ENCODE results near the gene SPAG16.
"Not testable (repeated sequence)": the region's sequence is repeated elsewhere in the genome, so short reads cannot be mapped to it uniquely, and the experiment has no call there.

SPAG16 gene

DNA sequence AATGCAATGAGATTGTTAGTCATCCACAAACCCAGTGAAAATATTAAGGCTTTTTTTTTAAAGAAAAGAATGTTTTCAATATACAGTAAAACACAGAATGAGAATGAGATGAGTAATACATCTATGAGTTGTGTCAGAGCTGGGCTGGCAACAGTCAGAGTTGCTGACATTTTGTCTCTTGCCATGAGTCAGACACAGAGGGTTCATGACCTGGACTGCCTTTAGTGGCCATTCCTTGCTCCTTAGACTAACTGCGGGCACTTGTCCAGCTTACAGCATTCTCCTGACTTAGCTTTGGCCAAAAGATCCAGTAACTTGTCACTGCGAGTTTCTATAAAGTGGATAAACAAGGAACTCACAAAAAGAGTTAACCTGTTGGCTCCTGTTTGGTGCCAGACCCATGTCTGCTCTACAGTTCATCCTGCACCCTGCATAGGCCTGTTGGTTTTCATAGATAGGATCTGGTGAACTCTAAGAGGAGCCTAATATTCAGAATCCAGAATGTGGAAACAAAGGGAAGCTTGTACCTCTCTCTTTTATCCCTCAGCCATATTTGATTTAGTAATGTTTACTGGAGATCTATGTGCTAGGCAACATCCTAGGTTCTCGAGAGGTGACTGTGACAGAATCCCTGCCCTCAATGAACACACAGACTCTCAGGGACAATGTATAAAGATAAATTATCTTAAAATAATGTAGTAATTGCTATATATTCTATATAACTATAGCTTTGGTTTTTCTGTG is 735.1 kb downstream of the SPAG16 start:
- peak; percentile 92 for DNase-seq

DNA sequence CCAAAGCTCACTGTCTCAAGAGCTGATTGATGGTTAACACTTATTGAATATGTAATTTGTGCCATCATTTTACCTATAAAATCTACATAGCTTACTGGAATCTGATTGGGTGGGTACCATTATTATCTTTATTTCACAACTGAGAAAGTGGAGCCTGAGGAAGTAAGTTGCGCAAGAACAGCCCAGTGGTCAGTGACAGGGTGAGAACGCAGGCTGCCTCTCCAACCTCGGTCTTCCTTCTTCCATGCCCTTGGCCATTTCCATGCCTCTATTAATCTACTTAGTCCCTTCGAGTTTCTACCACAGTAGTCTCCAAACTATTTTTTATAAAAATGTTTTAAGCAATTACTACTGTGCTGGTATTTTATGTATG is 735.7 kb downstream of the SPAG16 start:
- DNase-seq, result no peak

DNA sequence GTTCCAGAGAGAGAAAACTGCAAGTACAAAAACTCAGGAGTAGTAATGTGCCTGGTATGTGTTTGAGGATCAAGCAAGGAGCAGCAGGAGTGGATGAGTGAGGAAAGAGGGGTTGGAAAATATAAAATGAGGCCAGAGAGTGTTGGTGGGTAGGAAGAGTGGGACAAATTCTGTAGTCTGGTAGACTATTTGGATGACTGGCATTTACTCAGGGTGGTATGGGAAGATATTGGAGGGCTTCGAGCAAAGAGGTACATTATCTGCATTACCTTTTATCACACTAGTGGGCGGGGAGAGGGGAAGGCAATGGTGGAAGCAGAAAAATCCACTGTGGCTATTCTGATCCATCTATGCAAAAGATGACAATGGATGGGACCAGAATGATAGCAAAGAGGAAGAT is 744.9 kb downstream of the SPAG16 start:
- no peak for DNase-seq

DNA sequence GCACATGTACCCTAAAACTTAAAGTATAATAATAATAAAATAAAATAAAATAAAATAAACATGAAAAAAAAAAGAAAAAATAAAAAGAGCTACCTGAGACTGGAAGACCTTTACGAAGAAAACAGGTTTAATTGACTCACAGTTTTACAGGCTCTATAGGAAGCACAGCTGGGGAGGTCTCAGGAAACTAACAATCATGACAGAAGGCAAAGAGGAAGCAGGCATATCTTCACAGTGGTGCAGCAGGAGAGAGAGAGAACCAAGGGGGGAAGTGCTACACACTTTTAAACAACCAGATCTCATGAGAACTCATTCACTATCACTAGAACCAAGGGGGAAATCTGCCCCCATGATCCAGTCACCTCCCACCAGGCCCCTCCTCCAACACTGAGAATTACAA is 747.3 kb downstream of the SPAG16 start:
- no peak for DNase-seq

DNA sequence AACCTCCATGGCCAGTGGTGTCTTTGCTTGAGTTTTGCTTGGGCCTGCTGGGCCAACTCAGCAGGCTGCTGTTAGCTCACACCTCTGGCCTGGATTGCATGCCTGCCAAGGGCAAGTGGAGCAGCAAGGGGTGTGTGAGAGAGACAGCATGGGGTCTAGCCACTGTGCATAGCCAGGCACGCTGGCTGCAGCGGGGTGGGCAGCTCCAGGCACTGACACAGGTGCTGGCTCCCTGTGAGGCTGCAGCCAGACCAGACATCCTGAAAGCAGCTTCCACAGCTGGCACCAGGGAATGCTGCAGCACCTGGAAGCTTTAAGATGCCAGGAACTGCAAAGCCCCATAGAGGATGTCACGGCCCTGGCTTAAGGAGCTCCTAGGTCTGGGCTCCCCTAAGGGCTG is 750.2 kb downstream of the SPAG16 start:
- no peak for DNase-seq

DNA sequence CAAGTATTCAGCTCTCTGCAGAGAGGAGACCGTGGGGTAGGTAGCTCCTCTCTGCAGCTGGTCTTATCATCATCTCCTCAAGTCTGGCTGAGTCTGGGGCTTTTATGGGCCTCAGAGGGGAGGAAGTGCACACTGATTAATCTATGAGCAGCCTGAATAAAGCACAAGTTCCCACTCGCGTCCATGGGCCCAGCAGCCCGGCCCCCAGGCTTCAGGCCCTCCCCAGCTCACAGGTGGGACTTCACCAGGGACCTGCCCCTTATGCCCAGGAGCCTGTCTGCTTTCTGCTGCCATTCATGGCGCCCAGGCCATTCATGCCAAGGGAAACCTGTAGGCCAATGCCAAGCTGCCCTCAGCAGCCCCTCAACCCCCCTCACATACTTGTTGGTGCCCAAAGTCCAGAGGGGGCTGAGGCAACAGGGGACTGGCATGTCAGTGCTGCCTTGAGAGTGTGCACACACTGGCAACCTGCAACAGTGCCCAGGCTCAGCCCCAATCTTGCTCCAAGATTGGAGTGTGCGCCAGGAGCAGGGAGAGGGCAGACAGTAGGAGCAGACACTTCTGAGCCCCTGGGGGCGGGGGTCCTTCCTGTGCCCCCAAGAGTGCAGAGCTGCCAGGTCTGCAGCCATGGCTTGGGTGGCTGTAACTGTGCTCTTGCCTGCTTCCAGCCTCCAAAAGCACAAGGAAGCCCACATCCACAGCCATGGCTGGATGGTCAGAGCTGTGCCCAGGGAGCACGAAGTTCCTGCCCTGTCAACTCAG is 751.0 kb downstream of the SPAG16 start:
- DNase-seq, result no peak

- no peak for DNase-seq
Measured at GRCh38 chr2:214035921-214036320, 751.7 kb downstream of the SPAG16 start.

DNA sequence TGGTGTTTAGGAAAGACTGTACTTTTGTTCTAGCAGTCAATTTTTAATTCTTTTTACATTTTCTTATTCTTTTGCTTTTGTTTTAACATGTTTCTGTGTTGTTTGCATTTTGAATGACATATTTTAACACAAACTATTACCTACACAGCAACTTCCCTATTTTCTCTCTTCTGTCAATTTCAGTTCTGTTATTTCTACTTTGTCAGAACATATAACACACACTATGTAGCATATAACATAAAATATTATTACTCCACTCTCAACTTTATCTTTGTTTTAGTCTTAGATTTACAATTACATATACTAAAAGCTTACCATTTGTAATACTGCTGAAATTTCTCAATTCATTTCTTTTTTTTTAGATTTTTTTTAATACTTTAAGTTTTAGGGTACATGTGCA is 753.9 kb downstream of the SPAG16 start:
- DNase-seq, result no peak

- DNase-seq, result no peak
Measured at GRCh38 chr2:214050731-214051130, 766.5 kb downstream of the SPAG16 start.

DNA sequence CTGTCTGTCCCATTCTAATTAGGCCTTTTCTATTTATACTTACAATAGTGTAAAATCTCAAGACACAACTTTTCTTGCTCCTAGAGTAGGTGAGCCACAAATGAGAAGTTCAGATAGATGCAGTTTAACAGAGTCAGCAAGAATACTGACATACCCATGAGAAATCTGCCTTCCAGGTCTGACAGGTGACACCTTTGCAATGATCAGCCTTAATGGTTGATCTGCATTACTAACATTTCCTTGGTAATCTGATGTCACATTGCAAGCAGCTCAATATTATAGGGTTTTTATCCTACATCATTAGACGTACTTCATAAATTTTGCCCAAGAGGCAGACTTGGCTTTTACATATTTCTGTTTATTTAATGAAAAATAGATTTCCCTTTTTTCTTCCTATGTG is 767.3 kb downstream of the SPAG16 start:
- no peak for DNase-seq

GRCh38 chr2:214052235-214052634 is 768.0 kb downstream of the SPAG16 start:
- DNase-seq, result no peak

DNA sequence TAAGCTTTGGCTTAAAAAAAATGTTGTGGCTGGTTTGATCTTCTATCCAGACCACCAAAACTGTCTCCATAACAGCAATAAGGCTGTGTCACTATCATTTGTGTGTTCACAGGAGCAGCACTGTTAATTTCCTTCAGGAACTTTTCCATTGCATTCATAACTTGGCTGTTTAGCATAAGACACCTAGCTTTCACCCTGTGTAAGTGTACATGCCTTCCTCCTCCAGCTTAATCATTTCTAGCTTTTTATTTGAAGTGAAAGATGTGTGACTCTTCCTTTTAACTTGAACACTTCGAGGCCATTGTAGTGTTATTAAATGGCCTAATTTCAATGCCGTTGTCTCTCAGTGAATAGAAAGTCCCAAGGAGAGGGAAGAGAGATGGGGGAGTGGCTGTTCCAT is 773.7 kb downstream of the SPAG16 start:
- no peak for DNase-seq

DNA sequence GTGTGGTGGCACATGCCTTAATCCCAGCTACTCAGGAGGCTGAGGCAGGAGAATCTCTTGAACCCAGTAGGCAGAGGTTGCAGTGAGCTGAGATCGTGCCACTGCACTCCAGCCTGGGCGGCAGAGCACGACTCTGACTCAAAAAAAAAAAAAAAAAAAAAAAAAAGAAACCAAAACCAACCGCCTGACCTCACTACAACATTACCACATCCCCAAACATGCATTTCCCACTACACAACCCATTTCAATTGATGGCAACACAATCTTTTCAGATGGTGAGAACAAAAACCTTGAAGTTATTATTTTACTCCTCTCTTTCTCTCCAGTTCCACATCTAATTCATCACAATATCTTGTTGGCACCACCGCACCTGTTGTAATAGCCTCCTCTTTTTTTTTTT is 778.0 kb downstream of the SPAG16 start:
- not testable (repeated sequence) for DNase-seq

- DNase-seq, result no peak
Measured at GRCh38 chr2:214064471-214064870, 780.2 kb downstream of the SPAG16 start.

GRCh38 chr2:214066862-214067261 is 782.6 kb downstream of the SPAG16 start:
- DNase-seq, result no peak

GRCh38 chr2:214069254-214069653 is 785.0 kb downstream of the SPAG16 start:
- DNase-seq, result peak; percentile 95

DNA sequence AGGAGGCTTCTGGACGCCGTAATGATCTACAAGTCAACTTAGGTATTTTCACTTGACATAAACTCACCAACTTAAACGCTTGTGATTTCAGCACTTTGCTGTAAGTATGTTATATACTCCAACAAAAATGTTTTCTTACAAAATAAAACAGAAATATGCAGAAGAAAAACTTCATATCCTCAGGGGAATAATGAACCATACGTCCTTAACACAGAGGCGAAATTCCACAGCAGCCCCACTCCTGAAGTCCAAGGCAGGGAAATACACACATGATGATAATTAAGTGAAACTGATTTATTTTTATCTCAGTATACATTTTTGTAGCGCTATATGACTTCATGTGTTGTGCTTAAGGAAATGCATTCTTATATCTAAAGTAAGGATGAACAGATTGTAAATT is 791.2 kb downstream of the SPAG16 start:
- DNase-seq, result peak; percentile 78

DNA sequence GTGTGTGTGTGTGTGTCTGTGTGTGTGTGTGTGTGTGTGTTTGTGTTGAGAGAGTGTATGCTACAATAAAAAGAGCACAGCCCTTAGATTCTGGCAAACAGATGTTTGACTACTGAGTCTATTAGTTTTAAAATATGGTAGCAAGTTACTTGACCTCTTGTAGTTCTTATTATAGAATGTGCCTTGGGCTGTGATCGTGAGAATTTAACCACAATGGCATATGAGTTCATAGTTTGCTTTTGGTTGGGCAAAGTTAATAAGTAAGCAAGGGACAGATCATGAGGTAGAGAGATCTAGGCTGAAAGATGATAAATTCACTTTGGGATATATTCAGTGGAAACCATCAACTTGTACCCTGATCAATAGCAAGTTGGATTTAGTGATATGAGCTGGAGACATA is 792.3 kb downstream of the SPAG16 start:
- peak; percentile 12 for DNase-seq

- peak; percentile 8 for DNase-seq
Measured at GRCh38 chr2:214077727-214078126, 793.5 kb downstream of the SPAG16 start.

DNA sequence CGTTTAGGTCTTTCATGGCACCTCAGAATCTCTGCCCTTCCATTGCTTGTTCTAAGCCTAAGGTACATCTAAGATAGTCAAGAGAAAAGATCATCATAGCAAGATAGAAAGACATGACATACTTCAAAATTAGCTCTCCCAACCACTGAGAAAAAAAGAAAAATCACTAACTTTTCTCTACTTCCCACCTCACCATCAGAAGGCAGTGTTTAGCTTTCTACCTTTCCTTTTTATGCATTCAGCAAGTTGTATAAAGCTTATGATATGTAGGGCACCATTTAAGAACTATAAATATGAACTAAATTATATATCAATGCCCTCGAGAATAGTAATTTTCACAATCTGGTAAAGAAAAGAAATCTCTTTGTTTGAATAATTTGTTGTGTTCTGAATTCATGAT is 794.8 kb downstream of the SPAG16 start:
- DNase-seq, result no peak

DNA sequence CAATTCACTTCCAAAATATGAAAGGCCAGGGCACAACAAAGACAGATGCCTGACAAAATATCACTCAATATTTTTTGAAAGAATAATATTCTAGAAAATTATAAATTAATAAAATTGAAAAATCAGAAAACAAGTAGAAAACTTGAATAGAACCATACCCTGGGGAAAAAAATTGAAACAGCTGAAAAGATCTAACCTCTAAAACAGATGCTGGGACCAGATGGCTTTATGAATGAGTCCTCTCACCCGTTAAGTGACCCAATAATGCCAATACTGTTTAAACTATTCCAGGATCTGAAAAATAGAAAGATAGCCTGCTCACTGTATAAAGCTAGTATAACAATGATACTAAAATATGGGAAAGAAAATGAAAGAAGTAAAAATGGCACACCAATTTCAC is 804.3 kb downstream of the SPAG16 start:
- no peak for DNase-seq

DNA sequence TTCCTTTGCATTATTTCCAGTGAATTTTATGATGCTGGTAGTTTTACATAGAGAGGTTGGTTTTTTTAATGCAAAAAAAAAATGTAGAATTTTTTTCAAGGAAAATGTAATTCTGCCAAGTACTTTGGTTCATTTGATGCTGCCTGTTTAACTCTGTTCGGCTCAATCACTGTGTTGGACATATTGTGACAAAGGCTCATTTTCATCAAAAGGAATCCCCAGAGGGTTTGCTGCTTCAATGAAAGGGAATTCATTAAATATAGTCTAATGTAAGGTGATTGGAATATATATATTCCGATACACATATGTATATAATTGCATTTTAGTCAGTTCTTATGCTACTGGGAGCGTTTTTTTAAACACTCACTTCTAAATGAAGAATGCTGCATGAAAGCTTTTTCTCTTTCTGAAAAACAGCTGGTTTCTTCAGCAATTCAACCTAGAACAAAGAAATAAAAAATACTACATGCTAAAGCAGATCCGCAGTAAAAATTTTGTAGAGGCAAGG is 812.0 kb downstream of the SPAG16 start:
- no peak for DNase-seq

DNA sequence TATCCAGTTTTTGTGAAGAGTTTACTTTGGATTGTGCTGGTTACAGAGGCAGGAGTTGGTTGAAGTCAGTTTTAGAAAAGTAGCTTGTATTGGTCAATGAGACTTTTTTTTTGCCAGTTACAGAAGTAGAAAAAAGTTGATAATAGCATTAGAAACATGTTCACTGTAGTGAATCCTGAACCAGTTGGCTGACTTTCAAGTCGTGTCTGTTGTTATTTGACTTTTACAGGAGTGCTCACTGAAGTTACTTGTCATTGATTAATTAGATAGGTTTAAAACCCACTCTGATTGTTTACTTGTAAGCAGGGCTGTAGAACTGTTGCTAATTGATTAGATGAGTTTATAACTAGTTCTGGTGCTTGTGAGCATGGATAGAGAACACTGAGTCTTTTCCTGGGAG is 814.5 kb downstream of the SPAG16 start:
- no peak for DNase-seq

- DNase-seq, result no peak
Measured at GRCh38 chr2:214100488-214100887, 816.2 kb downstream of the SPAG16 start.
